Fibroblast of pulmonary artery (primary cell): ENCODE measurements around the gene RIN3.

Experiments used
- DNase-seq: peaks from one replicate; pipeline ENCODE4 v3.0.0-alpha.2; 2010; ENCODE audit warnings: low read depth
- H3K4me3 ChIP-seq: replicated peaks from 2 replicates; pipeline ENCODE4 v1.5.1; 2011; ENCODE audit warnings: low read depth, mild to moderate bottlenecking, control low read depth, low read length, moderate library complexity
- CTCF ChIP-seq: IDR thresholded peaks from 2 replicates; pipeline ENCODE4 v1.5.1; 2011; ENCODE audit warnings: mild to moderate bottlenecking, control low read depth, low read length, inconsistent platforms; ENCODE audit errors: missing control alignments

The RIN3 gene

GRCh38 chr14:92556863-92557543, 43.4 kb downstream of the RIN3 start:
- DNase-seq, result no peak
- no peak for TF ChIP-seq CTCF
- H3K4me3 ChIP-seq, result no peak overlapping the region

- no peak overlapping the region for H3K4me3 ChIP-seq
- no peak for TF ChIP-seq CTCF
- DNase-seq, result no peak
These were observed 43.9 kb downstream of the RIN3 start for GRCh38 chr14:92557544-92557912.

GRCh38 chr14:92558319-92558718, 44.7 kb downstream of the RIN3 start:
- TF ChIP-seq CTCF, result no peak

GRCh38 chr14:92559486-92559885, 45.9 kb downstream of the RIN3 start:
- H3K4me3 ChIP-seq, result no peak overlapping the region
- no peak for TF ChIP-seq CTCF
- DNase-seq, result no peak

More at GRCh38 chr14:92558319-92558718, 44.7 kb downstream of the RIN3 start:
- H3K4me3 ChIP-seq, result no peak overlapping the region
- no peak for DNase-seq

GRCh38 chr14:92560106-92560865, 46.7 kb downstream of the RIN3 start:
- no peak overlapping the region for H3K4me3 ChIP-seq
- no peak for TF ChIP-seq CTCF
- DNase-seq, result no peak

- DNase-seq, result no peak
- H3K4me3 ChIP-seq, result no peak overlapping the region
- TF ChIP-seq CTCF, result no peak
These were observed 48.4 kb downstream of the RIN3 start for GRCh38 chr14:92561906-92562479.
